Peyer's patch (tissue), 4 donors: ENCODE measurements around the gene SIAH3.

Experiments used
- POLR2A ChIP-seq, 2 donors: fragments of 450-650 bp; IDR thresholded peaks; one replicate each; pipeline ENCODE4 v1.5.1; 2017; ENCODE audit warnings: antibody characterized with exemption in 2 of 2, mild to moderate bottlenecking in 2 of 2, moderate library complexity in 2 of 2
- TF ChIP-seq, protein P1 (sequence below), 6 experiments: fragments of 450-650 bp in 4 of 6; fragments of 200-600 bp in 2 of 6; sonication (generic) in 1 of 6; IDR thresholded peaks; one replicate each; pipeline ENCODE4 v1.5.1; 2017 to 2019; ENCODE audit warnings: antibody characterized with exemption in 6 of 6, mild to moderate bottlenecking in 3 of 6, moderate library complexity in 1 of 6

GRCh38 chr13:45812695-45813372, 38.7 kb downstream of the SIAH3 start:
- TF ChIP-seq POLR2A (IDR thresholded peaks at IDR 0.05), result no peak
- TF ChIP-seq, protein P1, sequence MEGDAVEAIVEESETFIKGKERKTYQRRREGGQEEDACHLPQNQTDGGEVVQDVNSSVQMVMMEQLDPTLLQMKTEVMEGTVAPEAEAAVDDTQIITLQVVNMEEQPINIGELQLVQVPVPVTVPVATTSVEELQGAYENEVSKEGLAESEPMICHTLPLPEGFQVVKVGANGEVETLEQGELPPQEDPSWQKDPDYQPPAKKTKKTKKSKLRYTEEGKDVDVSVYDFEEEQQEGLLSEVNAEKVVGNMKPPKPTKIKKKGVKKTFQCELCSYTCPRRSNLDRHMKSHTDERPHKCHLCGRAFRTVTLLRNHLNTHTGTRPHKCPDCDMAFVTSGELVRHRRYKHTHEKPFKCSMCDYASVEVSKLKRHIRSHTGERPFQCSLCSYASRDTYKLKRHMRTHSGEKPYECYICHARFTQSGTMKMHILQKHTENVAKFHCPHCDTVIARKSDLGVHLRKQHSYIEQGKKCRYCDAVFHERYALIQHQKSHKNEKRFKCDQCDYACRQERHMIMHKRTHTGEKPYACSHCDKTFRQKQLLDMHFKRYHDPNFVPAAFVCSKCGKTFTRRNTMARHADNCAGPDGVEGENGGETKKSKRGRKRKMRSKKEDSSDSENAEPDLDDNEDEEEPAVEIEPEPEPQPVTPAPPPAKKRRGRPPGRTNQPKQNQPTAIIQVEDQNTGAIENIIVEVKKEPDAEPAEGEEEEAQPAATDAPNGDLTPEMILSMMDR (IDR thresholded peaks at IDR 0.05), result no peak
